Body of pancreas (tissue), 4 donors: ENCODE data around the gene TPR. TPM values are rescaled to one million over a fixed set of nuclear protein-coding genes. Genes with fewer than 3 reads are reported as not detected.

Experiments used
- ATAC-seq: fragments of 150-250 bp; one replicate; pipeline ENCODE4 v1.9.1; 2016
- DNase-seq, 4 donors: peaks; one replicate each; pipeline ENCODE4 v3.0.0-alpha.2; 2019
- H3K27ac ChIP-seq, 4 donors: fragments of 200-600 bp; sonication (generic); 1 replicate in 3 of 4; 2 replicates in 1 of 4; pipeline versions ENCODE4 v1.5.1 to v1.6.1; 2016 to 2019; ENCODE audit warnings: mild to moderate bottlenecking in 1 of 4, mixed read lengths in 1 of 4, moderate library complexity in 1 of 4
- H3K27me3 ChIP-seq, 2 donors: fragments of 200-600 bp; sonication (generic); one replicate each; pipeline ENCODE4 v1.6.0; 2016; ENCODE audit warnings: mild to moderate bottlenecking in 1 of 2
- H3K36me3 ChIP-seq, 2 donors: fragments of 200-600 bp; sonication (generic); replicated peaks in 1 of 2; 2 replicates each; pipeline ENCODE4 v1.5.1; 2016; ENCODE audit warnings: low read depth in 2 of 2; ENCODE audit not compliant: insufficient read depth in 1 of 2
- H3K4me1 ChIP-seq: fragments of 200-600 bp; sonication (generic); one replicate; pipeline ENCODE4 v1.6.0; 2016
- H3K4me3 ChIP-seq, 2 donors: fragments of 200-600 bp; sonication (generic); 1 replicate in 1 of 2; 2 replicates in 1 of 2; pipeline ENCODE4 v1.5.1; 2016 to 2019
- H3K9me3 ChIP-seq, 3 donors: fragments of 200-600 bp; sonication (generic); 1 replicate in 2 of 3; 2 replicates in 1 of 3; pipeline ENCODE4 v1.5.1; 2016
- POLR2A ChIP-seq, 3 donors: fragments of 450-650 bp; IDR thresholded peaks; one replicate each; pipeline ENCODE4 v1.6.1; 2016; ENCODE audit warnings: antibody characterized with exemption in 3 of 3, mild to moderate bottlenecking in 2 of 3
- WGBS, 2 donors: methylation state at CpG; one replicate each; pipeline ENCODE4 v1.1.5; 2017; 5-methylcytosine and 5-hydroxymethylcytosine counted together
- intact Hi-C: fragments of 100-400 bp; cut with DNase I; formaldehyde crosslinking; loops from one replicate; pipeline ENCODE4 v1.15.1; 2023
- total RNA-seq, 2 donors: library from RNA; depleted of rRNA; stranded (reverse); fragments of >200 nt; gene quantifications; one replicate each; pipeline ENCODE4 v1.1.0, GENCODE V29; 2016
- TF ChIP-seq, protein P1 (sequence below), 7 experiments: fragments of 450-650 bp in 4 of 7; fragments of 200-600 bp in 3 of 7; sonication (generic) in 3 of 7; IDR thresholded peaks; one replicate each; pipeline ENCODE4 v1.5.1; 2016 to 2019; ENCODE audit warnings: antibody characterized with exemption in 7 of 7

The TPR gene
- total RNA-seq, 2 donors from 2014 or later, result 30.7 to 31.1 TPM

GRCh38 chr1:186300056-186300455 lies 75.0 kb downstream of the TPR start:
- no peak for TF ChIP-seq POLR2A (IDR thresholded peaks at IDR 0.05)
- TF ChIP-seq, protein P1, sequence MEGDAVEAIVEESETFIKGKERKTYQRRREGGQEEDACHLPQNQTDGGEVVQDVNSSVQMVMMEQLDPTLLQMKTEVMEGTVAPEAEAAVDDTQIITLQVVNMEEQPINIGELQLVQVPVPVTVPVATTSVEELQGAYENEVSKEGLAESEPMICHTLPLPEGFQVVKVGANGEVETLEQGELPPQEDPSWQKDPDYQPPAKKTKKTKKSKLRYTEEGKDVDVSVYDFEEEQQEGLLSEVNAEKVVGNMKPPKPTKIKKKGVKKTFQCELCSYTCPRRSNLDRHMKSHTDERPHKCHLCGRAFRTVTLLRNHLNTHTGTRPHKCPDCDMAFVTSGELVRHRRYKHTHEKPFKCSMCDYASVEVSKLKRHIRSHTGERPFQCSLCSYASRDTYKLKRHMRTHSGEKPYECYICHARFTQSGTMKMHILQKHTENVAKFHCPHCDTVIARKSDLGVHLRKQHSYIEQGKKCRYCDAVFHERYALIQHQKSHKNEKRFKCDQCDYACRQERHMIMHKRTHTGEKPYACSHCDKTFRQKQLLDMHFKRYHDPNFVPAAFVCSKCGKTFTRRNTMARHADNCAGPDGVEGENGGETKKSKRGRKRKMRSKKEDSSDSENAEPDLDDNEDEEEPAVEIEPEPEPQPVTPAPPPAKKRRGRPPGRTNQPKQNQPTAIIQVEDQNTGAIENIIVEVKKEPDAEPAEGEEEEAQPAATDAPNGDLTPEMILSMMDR (IDR thresholded peaks at IDR 0.05), result no peak
- intact Hi-C loops, result no loop called here
- no peaks in the 10 kb centered on the region for H3K36me3 ChIP-seq
- no peaks in the 10 kb centered on the region for H3K27me3 ChIP-seq
- DNase-seq (no peak), ATAC-seq (no peak)
- WGBS, 2 donors, result 78 to 89% methylated on average over 6 of the region's 6 CpGs
- H3K4me1 ChIP-seq, result no peaks in the 10 kb centered on the region
- H3K4me3 ChIP-seq, result no peak overlapping the region
- H3K9me3 ChIP-seq, result no peaks in the 10 kb centered on the region
- H3K27ac ChIP-seq, result no peak overlapping the region

DNA sequence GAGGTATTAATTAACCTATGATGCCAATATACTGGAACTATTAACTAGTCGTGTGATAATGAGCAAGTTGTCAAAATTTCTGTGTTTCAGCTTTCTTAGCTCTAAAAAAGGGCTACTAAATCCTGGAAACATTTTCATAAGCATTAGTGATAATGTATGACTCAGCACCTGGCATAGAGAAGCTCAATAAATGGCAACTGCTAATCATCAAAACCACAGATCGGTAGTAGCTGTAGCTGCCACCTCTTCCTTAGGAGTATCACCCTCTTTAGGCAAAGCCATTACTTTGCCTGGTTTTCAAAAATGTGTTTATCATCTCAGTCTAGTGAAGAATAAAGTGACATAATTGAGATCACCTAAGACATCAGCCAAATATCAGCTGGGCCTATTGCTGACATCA lies 75.5 kb downstream of the TPR start:
- Histone ChIP-seq H3K9me3 (no peaks in the 10 kb centered on the region), H3K4me3 (no peak overlapping the region), H3K4me1 (no peaks in the 10 kb centered on the region), H3K27ac (no peak overlapping the region), H3K36me3 (no peaks in the 10 kb centered on the region), H3K27me3 (no peaks in the 10 kb centered on the region)
- intact Hi-C loops, result no loop called here
- no peak for ATAC-seq
- DNase-seq, result no peak
- no peak for TF ChIP-seq POLR2A (IDR thresholded peaks at IDR 0.05)
- TF ChIP-seq, protein P1 (IDR thresholded peaks at IDR 0.05), result no peak
- 82% methylated on average over 2 of the region's 2 CpGs for WGBS, 2 donors

GRCh38 chr1:186298851-186299250 lies 76.2 kb downstream of the TPR start:
- no peak for ATAC-seq
- TF ChIP-seq, protein P1 (IDR thresholded peaks at IDR 0.05), result no peak
- no peak for TF ChIP-seq POLR2A (IDR thresholded peaks at IDR 0.05)
- intact Hi-C loops, result no loop called here
- Histone ChIP-seq H3K9me3 (no peaks in the 10 kb centered on the region), H3K4me3 (no peak overlapping the region), H3K36me3 (no peaks in the 10 kb centered on the region), H3K4me1 (no peaks in the 10 kb centered on the region), H3K27me3 (no peaks in the 10 kb centered on the region), H3K27ac (no peak overlapping the region)
- WGBS, 2 donors, result 86 to 98% methylated on average over 1 of the region's 1 CpG
- DNase-seq, result no peak

- ATAC-seq, result no peak
- Histone ChIP-seq H3K36me3 (no peaks in the 10 kb centered on the region), H3K9me3 (no peaks in the 10 kb centered on the region), H3K27me3 (no peaks in the 10 kb centered on the region), H3K27ac (no peak overlapping the region), H3K4me1 (no peaks in the 10 kb centered on the region), H3K4me3 (no peak overlapping the region)
- WGBS, 2 donors, result 66 to 68% methylated on average over 3 of the region's 3 CpGs
- TF ChIP-seq, protein P1 (IDR thresholded peaks at IDR 0.05), result no peak
- no peak for TF ChIP-seq POLR2A (IDR thresholded peaks at IDR 0.05)
- no peak for DNase-seq
- intact Hi-C loops, result no loop called here
These were observed 77.5 kb downstream of the TPR start for GRCh38 chr1:186297439-186298045.

GRCh38 chr1:186295980-186296379 lies 79.1 kb downstream of the TPR start, which contains the start of gene PRG4:
TSS of gene PRG4 (plus strand) at chr1:186296279.
- TF ChIP-seq POLR2A (IDR thresholded peaks at IDR 0.05), result no peak
- TF ChIP-seq, protein P1 (IDR thresholded peaks at IDR 0.05), result no peak
- no peaks in the 10 kb centered on the region for H3K36me3 ChIP-seq
- intact Hi-C loops, result no loop called here
- no peak for ATAC-seq
- 36 to 37% methylated on average over 3 of the region's 3 CpGs for WGBS, 2 donors
- no peak within 1 kb of the TSS for H3K4me3 ChIP-seq
- DNase-seq, result no peak
- H3K27ac ChIP-seq, result no peak within 1 kb of the TSS
- no peaks in the 10 kb centered on the region for H3K9me3 ChIP-seq
- H3K4me1 ChIP-seq, result no peaks in the 10 kb centered on the region
- no peaks in the 10 kb centered on the region for H3K27me3 ChIP-seq
